ENCODE measurements around the gene NRP1. TPM values are rescaled to one million over a fixed set of nuclear protein-coding genes. Genes with fewer than 3 reads are reported as not detected.

NRP1 gene
- total RNA-seq, 1 experiment from 2014 or later = 555 TPM

GRCh38 chr10:33235951-33236350 lies 98.5 kb downstream of the NRP1 start:
- Histone ChIP-seq H3K79me2 (ENCODE audit: low read length) (peaks cover 47% of the 10 kb centered on the region), H3K4me1 (ENCODE audit: insufficient read depth, low read length) (peaks cover 55% of the 10 kb centered on the region), H3K4me3 (ENCODE audit: low read length) (no peak overlapping the region), H3K9me3 (ENCODE audit: low read length) (no peaks in the 10 kb centered on the region), H2AFZ (ENCODE audit: low read length) (no peak overlapping the region), H3K4me2 (ENCODE audit: low read length) (no peak overlapping the region), H3K9ac (ENCODE audit: low read length) (no peak overlapping the region), H3K27ac (ENCODE audit: low read length) (peak overlapping the region; percentile 66), H3K27me3 (ENCODE audit: low read length) (no peaks in the 10 kb centered on the region), H3K36me3 (ENCODE audit: low read depth, low read length) (peaks cover 69% of the 10 kb centered on the region), H4K20me1 (ENCODE audit: low read length) (no peaks in the 10 kb centered on the region), H3K9me2 (replicated peaks; ENCODE audit: low read length) (no peaks in the 10 kb centered on the region), H3F3A (ENCODE audit: low read length, unreplicated experiment) (peaks cover 30% of the 10 kb centered on the region)
- ATAC-seq (no peak), DNase-seq (no peak)
- no peak for TF ChIP-seq EZH2 (IDR thresholded peaks at IDR 0.05; ENCODE audit: low read length, unreplicated experiment)
- no peak for TF ChIP-seq EZH2phosphoT487 (IDR thresholded peaks at IDR 0.05; ENCODE audit: borderline replicate concordance, low read length)
- no peak for TF ChIP-seq CTCF (conservative IDR thresholded peaks at IDR 0.05; ENCODE audit: low read depth, low read length)
- POLR2A ChIA-PET (ENCODE audit: unreplicated experiment) = no interaction called here
- CTCF ChIA-PET = no interaction called here
- intact Hi-C loops (cut with micrococcal nuclease) = no loop called here
- BruUV-seq (replicated peaks) = no TSS peak

GRCh38 chr10:33235251-33235884 lies 99.1 kb downstream of the NRP1 start:
- Histone ChIP-seq H3K4me3 (ENCODE audit: low read length) (no peak overlapping the region), H3K36me3 (ENCODE audit: low read depth, low read length) (peaks cover 65% of the 10 kb centered on the region), H3K79me2 (ENCODE audit: low read length) (peaks cover 48% of the 10 kb centered on the region), H4K20me1 (ENCODE audit: low read length) (no peaks in the 10 kb centered on the region), H3K4me2 (ENCODE audit: low read length) (no peak overlapping the region), H2AFZ (ENCODE audit: low read length) (no peak overlapping the region), H3K27me3 (ENCODE audit: low read length) (no peaks in the 10 kb centered on the region), H3K9me2 (replicated peaks; ENCODE audit: low read length) (no peaks in the 10 kb centered on the region), H3K9ac (ENCODE audit: low read length) (no peak overlapping the region), H3K9me3 (ENCODE audit: low read length) (no peaks in the 10 kb centered on the region), H3K27ac (ENCODE audit: low read length) (peak overlapping the region; percentile 66), H3F3A (ENCODE audit: low read length, unreplicated experiment) (peaks cover 30% of the 10 kb centered on the region), H3K4me1 (ENCODE audit: insufficient read depth, low read length) (peaks cover 49% of the 10 kb centered on the region)
- no peak for TF ChIP-seq EZH2 (IDR thresholded peaks at IDR 0.05; ENCODE audit: low read length, unreplicated experiment)
- no peak for TF ChIP-seq EZH2phosphoT487 (IDR thresholded peaks at IDR 0.05; ENCODE audit: borderline replicate concordance, low read length)
- no peak for TF ChIP-seq CTCF (conservative IDR thresholded peaks at IDR 0.05; ENCODE audit: low read depth, low read length)
- BruUV-seq (replicated peaks) = no TSS peak
- intact Hi-C loops (cut with micrococcal nuclease) = no loop called here
- ChIA-PET POLR2A (ENCODE audit: unreplicated experiment) (no interaction called here), CTCF (no interaction called here)
- ATAC-seq (no peak), DNase-seq (no peak)

- H3K4me1 ChIP-seq (ENCODE audit: insufficient read depth, low read length) = peaks cover 49% of the 10 kb centered on the region
- H3K9me2 ChIP-seq (replicated peaks; ENCODE audit: low read length) = no peaks in the 10 kb centered on the region
- H3K9me3 ChIP-seq (ENCODE audit: low read length) = no peaks in the 10 kb centered on the region
- no TSS peak for BruUV-seq (replicated peaks)
- H4K20me1 ChIP-seq (ENCODE audit: low read length) = no peaks in the 10 kb centered on the region
- peaks cover 29% of the 10 kb centered on the region for H3F3A ChIP-seq (ENCODE audit: low read length, unreplicated experiment)
- H3K27ac ChIP-seq (ENCODE audit: low read length) = peak overlapping the region; percentile 66
- peaks cover 63% of the 10 kb centered on the region for H3K36me3 ChIP-seq (ENCODE audit: low read depth, low read length)
- DNase-seq (no peak), ATAC-seq (no peak)
- no peak overlapping the region for H3K4me3 ChIP-seq (ENCODE audit: low read length)
- intact Hi-C loops (cut with micrococcal nuclease) = no loop called here
- H3K9ac ChIP-seq (ENCODE audit: low read length) = no peak overlapping the region
- no peak overlapping the region for H2AFZ ChIP-seq (ENCODE audit: low read length)
- H3K4me2 ChIP-seq (ENCODE audit: low read length) = no peak overlapping the region
- CTCF ChIA-PET = no interaction called here
- TF ChIP-seq EZH2 (IDR thresholded peaks at IDR 0.05; ENCODE audit: low read length, unreplicated experiment) = no peak
- no peak for TF ChIP-seq EZH2phosphoT487 (IDR thresholded peaks at IDR 0.05; ENCODE audit: borderline replicate concordance, low read length)
- no peak for TF ChIP-seq CTCF (conservative IDR thresholded peaks at IDR 0.05; ENCODE audit: low read depth, low read length)
- POLR2A ChIA-PET (ENCODE audit: unreplicated experiment) = no interaction called here
- peaks cover 52% of the 10 kb centered on the region for H3K79me2 ChIP-seq (ENCODE audit: low read length)
- H3K27me3 ChIP-seq (ENCODE audit: low read length) = no peaks in the 10 kb centered on the region
Measured at GRCh38 chr10:33234831-33235237, 99.6 kb downstream of the NRP1 start.

Measured in PC-3 (cell line).